GM23338 (cell line): Measurements from ENCODE around the gene TBCD.

Source experiments
- CREB1 ChIP-seq: fragments of 250-450 bp; sonication (Bioruptor Pico); IDR thresholded peaks from 2 replicates; pipeline ENCODE4 v1.5.0; 2020; ENCODE audit warnings: low read depth, mild to moderate bottlenecking, moderate library complexity
- EZH2 ChIP-seq: fragments of 200-600 bp; sonication (generic); IDR thresholded peaks from one replicate; pipeline ENCODE4 v1.8.0; 2017; ENCODE audit warnings: antibody characterized with exemption, mild to moderate bottlenecking, low read depth; ENCODE audit not compliant: unreplicated experiment
- EZH2phosphoT487 ChIP-seq: fragments of 200-600 bp; sonication (generic); IDR thresholded peaks from one replicate; pipeline ENCODE4 v1.8.1; 2018; ENCODE audit warnings: antibody characterized with exemption; ENCODE audit not compliant: unreplicated experiment
- JUNB ChIP-seq: IDR thresholded peaks from one replicate; pipeline ENCODE4 v1.6.1; 2016; ENCODE audit warnings: antibody characterized with exemption; ENCODE audit not compliant: unreplicated experiment
- POLR2AphosphoS5 ChIP-seq: IDR thresholded peaks from 2 replicates; pipeline ENCODE4 v1.6.1; 2016; ENCODE audit warnings: antibody characterized with exemption, low read depth
- REST ChIP-seq: IDR thresholded peaks from one replicate; pipeline ENCODE4 v1.6.1; 2018; ENCODE audit warnings: antibody characterized with exemption; ENCODE audit not compliant: unreplicated experiment
- STAT1 ChIP-seq: IDR thresholded peaks from one replicate; pipeline ENCODE4 v1.6.1; 2016; ENCODE audit warnings: antibody characterized with exemption; ENCODE audit not compliant: unreplicated experiment
- ZNF114 ChIP-seq: fragments of 250-450 bp; sonication (Bioruptor Pico); IDR thresholded peaks from 2 replicates; pipeline ENCODE4 v1.5.0; 2020; ENCODE audit warnings: mild to moderate bottlenecking, moderate library complexity
- ZNF331 ChIP-seq: fragments of 250-450 bp; sonication (Bioruptor Pico); IDR thresholded peaks from 2 replicates; pipeline ENCODE4 v1.5.0; 2020; ENCODE audit warnings: low read depth, mild to moderate bottlenecking, moderate library complexity
- TF ChIP-seq, protein P1 (sequence below), 2 experiments: fragments of 200-600 bp in 1 of 2; sonication (generic) in 1 of 2; conservative IDR thresholded peaks; 2 replicates each; pipeline versions ENCODE4 v1.5.1 to v1.6.1; 2016 to 2017; ENCODE audit warnings: antibody characterized with exemption in 2 of 2, low read depth in 2 of 2, mild to moderate bottlenecking in 2 of 2, moderate library complexity in 1 of 2

GRCh38 chr17:82977606-82978005 lies 225.7 kb downstream of the TBCD start:
- TF ChIP-seq EZH2 = no peak
- TF ChIP-seq, protein P1, sequence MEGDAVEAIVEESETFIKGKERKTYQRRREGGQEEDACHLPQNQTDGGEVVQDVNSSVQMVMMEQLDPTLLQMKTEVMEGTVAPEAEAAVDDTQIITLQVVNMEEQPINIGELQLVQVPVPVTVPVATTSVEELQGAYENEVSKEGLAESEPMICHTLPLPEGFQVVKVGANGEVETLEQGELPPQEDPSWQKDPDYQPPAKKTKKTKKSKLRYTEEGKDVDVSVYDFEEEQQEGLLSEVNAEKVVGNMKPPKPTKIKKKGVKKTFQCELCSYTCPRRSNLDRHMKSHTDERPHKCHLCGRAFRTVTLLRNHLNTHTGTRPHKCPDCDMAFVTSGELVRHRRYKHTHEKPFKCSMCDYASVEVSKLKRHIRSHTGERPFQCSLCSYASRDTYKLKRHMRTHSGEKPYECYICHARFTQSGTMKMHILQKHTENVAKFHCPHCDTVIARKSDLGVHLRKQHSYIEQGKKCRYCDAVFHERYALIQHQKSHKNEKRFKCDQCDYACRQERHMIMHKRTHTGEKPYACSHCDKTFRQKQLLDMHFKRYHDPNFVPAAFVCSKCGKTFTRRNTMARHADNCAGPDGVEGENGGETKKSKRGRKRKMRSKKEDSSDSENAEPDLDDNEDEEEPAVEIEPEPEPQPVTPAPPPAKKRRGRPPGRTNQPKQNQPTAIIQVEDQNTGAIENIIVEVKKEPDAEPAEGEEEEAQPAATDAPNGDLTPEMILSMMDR (conservative IDR thresholded peaks at IDR 0.05; ENCODE audit: low read depth in 2 of 2) = no peak
- no peak for TF ChIP-seq EZH2phosphoT487
- no peak for TF ChIP-seq POLR2AphosphoS5
- TF ChIP-seq REST = no peak
- no peak for TF ChIP-seq CREB1
- no peak for TF ChIP-seq JUNB
- TF ChIP-seq STAT1 = no peak
- no peak for TF ChIP-seq ZNF114 (CRISPR knock-in tag)
- no peak for TF ChIP-seq ZNF331 (CRISPR knock-in tag)
